ENCODE measurements around the gene GPR42. TPM values are rescaled to one million over a fixed set of nuclear protein-coding genes. Genes with fewer than 3 reads are reported as not detected.
"Not testable (repeated sequence)": the region's sequence is repeated elsewhere in the genome, so short reads cannot be mapped to it uniquely, and the experiment has no call there.

Gene GPR42
- total RNA-seq, 1 donor from 2014 or later, result not detected

GRCh38 chr19:35392742-35393715, 22.2 kb downstream of the GPR42 start:
- DNase-seq (ENCODE audit: extremely low read depth, low read depth, low spot score), result no peak

- no peak for DNase-seq (ENCODE audit: extremely low read depth, low read depth, low spot score)
Observed at GRCh38 chr19:35395382-35396199, 24.7 kb downstream of the GPR42 start.

GRCh38 chr19:35396240-35396885, 25.5 kb downstream of the GPR42 start:
- DNase-seq (ENCODE audit: extremely low read depth, low read depth, low spot score), result no peak

- DNase-seq (ENCODE audit: extremely low read depth, low read depth, low spot score), result no peak
Observed at GRCh38 chr19:35397064-35397463, 26.2 kb downstream of the GPR42 start.

GRCh38 chr19:35398570-35398969, 27.7 kb downstream of the GPR42 start:
- DNase-seq (ENCODE audit: extremely low read depth, low read depth, low spot score), result no peak

- no peak for DNase-seq (ENCODE audit: extremely low read depth, low read depth, low spot score)
Observed at GRCh38 chr19:35399231-35399630, 28.4 kb downstream of the GPR42 start.

- DNase-seq (ENCODE audit: extremely low read depth, low read depth, low spot score), result no peak
Observed at GRCh38 chr19:35399948-35400772, 29.3 kb downstream of the GPR42 start.

GRCh38 chr19:35400773-35401100, 29.9 kb downstream of the GPR42 start:
- DNase-seq (ENCODE audit: extremely low read depth, low read depth, low spot score), result no peak

- not testable (repeated sequence) for DNase-seq (ENCODE audit: extremely low read depth, low read depth, low spot score)
Observed at GRCh38 chr19:35401416-35401815, 30.5 kb downstream of the GPR42 start.

GRCh38 chr19:35403116-35403760, 32.4 kb downstream of the GPR42 start:
- DNase-seq (ENCODE audit: extremely low read depth, low read depth, low spot score), result no peak

GRCh38 chr19:35404879-35405622, 34.2 kb downstream of the GPR42 start:
- DNase-seq (ENCODE audit: extremely low read depth, low read depth, low spot score), result no peak

GRCh38 chr19:35407619-35408018, 36.8 kb downstream of the GPR42 start:
- DNase-seq (ENCODE audit: extremely low read depth, low read depth, low spot score), result no peak

GRCh38 chr19:35408284-35409171, 37.7 kb downstream of the GPR42 start:
- DNase-seq (ENCODE audit: extremely low read depth, low read depth, low spot score), result no peak

GRCh38 chr19:35409191-35409590, 38.3 kb downstream of the GPR42 start:
- DNase-seq (ENCODE audit: extremely low read depth, low read depth, low spot score), result no peak

- DNase-seq (ENCODE audit: extremely low read depth, low read depth, low spot score), result no peak
Observed at GRCh38 chr19:35410487-35410886, 39.6 kb downstream of the GPR42 start.

GRCh38 chr19:35414442-35414841, 43.6 kb downstream of the GPR42 start:
- no peak for DNase-seq (ENCODE audit: extremely low read depth, low read depth, low spot score)

- no peak for DNase-seq (ENCODE audit: extremely low read depth, low read depth, low spot score)
Observed at GRCh38 chr19:35416331-35416730, 45.5 kb downstream of the GPR42 start.

GRCh38 chr19:35417278-35417677, 46.4 kb downstream of the GPR42 start:
- no peak for DNase-seq (ENCODE audit: extremely low read depth, low read depth, low spot score)

Measured in glomerular endothelial cell (primary cell).